OCI-LY7 (cell line): Measurements from ENCODE around the gene INTS13.

Experiments
- CTCF ChIP-seq: fragments of 200-600 bp; sonication (generic); conservative IDR thresholded peaks from 2 replicates; pipeline ENCODE4 v1.5.1; 2014; ENCODE audit warnings: mild to moderate bottlenecking, antibody characterized with exemption, low read length, moderate library complexity, mixed read lengths
- EZH2phosphoT487 ChIP-seq: fragments of 200-600 bp; sonication (generic); IDR thresholded peaks from 2 replicates; pipeline ENCODE4 v1.6.1; 2018; ENCODE audit warnings: low read depth, borderline replicate concordance, mild to moderate bottlenecking, mixed run types, antibody characterized with exemption, low read length, moderate library complexity, mixed read lengths

GRCh38 chr12:26929590-26929989 is 8.2 kb downstream of the INTS13 start:
- TF ChIP-seq CTCF (no peak), EZH2phosphoT487 (no peak)
